Tibial nerve (tissue), 3 donors: ENCODE results near the gene FREY1.

Source experiments
- CTCF ChIP-seq, 5 experiments: fragments of 200-600 bp in 3 of 5; fragments of 450-650 bp in 2 of 5; sonication (generic) in 3 of 5; IDR thresholded peaks; one replicate each; pipeline ENCODE4 v1.5.1; 2016 to 2019; ENCODE audit warnings: antibody characterized with exemption in 5 of 5, mild to moderate bottlenecking in 3 of 5, moderate library complexity in 2 of 5
- POLR2A ChIP-seq, 2 donors: fragments of 450-650 bp; IDR thresholded peaks; one replicate each; pipeline ENCODE4 v1.6.1; 2017; ENCODE audit warnings: antibody characterized with exemption in 2 of 2, mild to moderate bottlenecking in 2 of 2, moderate library complexity in 2 of 2

- TF ChIP-seq CTCF (IDR thresholded peaks at IDR 0.05) (no peak), POLR2A (IDR thresholded peaks at IDR 0.05) (no peak)
Observed at GRCh38 chr11:45876401-45876800, 30.7 kb downstream of the FREY1 start.
